HepG2 (cell line): ENCODE data around the gene TOMM22. TPM values are rescaled to one million over a fixed set of nuclear protein-coding genes. Genes with fewer than 3 reads are reported as not detected.

Source experiments
- ARNT ChIP-seq: fragments of 450-650 bp; IDR thresholded peaks from 2 replicates; pipeline ENCODE4 v1.6.1; 2017
- ARNT2 ChIP-seq: sonication (generic); formaldehyde crosslinking; IDR thresholded peaks from 2 replicates; pipeline ENCODE4 v1.8.0; 2022; ENCODE audit warnings: mild to moderate bottlenecking, low read depth, missing genetic modification reagents, moderate library complexity
- CEBPG ChIP-seq: IDR thresholded peaks from 2 replicates; pipeline ENCODE4 v1.6.1; 2016
- ETV5 ChIP-seq: IDR thresholded peaks from 2 replicates; pipeline ENCODE4 v1.6.1; 2018; ENCODE audit warnings: missing biosample characterization, missing genetic modification reagents, inconsistent platforms, borderline replicate concordance
- MED1 ChIP-seq: sonication (generic); formaldehyde crosslinking; IDR thresholded peaks from 2 replicates; pipeline ENCODE4 v1.4.0; 2020; ENCODE audit warnings: missing genetic modification reagents
- MYNN ChIP-seq: sonication (generic); formaldehyde crosslinking; IDR thresholded peaks from 2 replicates; pipeline ENCODE4 v1.4.0; 2020; ENCODE audit warnings: mild to moderate bottlenecking, low read depth, missing genetic modification reagents
- NCOA2 ChIP-seq: sonication (generic); formaldehyde crosslinking; IDR thresholded peaks from 2 replicates; pipeline ENCODE4 v1.8.0; 2022; ENCODE audit warnings: inconsistent platforms
- NRL ChIP-seq: sonication (generic); formaldehyde crosslinking; IDR thresholded peaks from 2 replicates; pipeline ENCODE4 v1.5.0; 2020; ENCODE audit warnings: missing genetic modification reagents, mild to moderate bottlenecking, moderate library complexity, borderline replicate concordance
- PHF5A ChIP-seq: IDR thresholded peaks from one replicate; pipeline ENCODE4 v1.6.1; 2018; ENCODE audit warnings: low read depth, missing genetic modification reagents; ENCODE audit not compliant: unreplicated experiment
- POLR2AphosphoS2 ChIP-seq: IDR thresholded peaks from 2 replicates; pipeline ENCODE4 v1.6.1; 2011; ENCODE audit warnings: low read depth, low read length, improper control_type of control experiment
- PRPF4 ChIP-seq: fragments of 200-400 bp; formaldehyde crosslinking; IDR thresholded peaks from 2 replicates; pipeline ENCODE4 v1.6.1; 2016; ENCODE audit warnings: low read length, low read depth; ENCODE audit not compliant: poor library complexity, severe bottlenecking
- PTBP1 ChIP-seq: fragments of 200-400 bp; formaldehyde crosslinking; IDR thresholded peaks from 2 replicates; pipeline ENCODE4 v1.6.1; 2018; ENCODE audit warnings: low read length, low read depth; ENCODE audit not compliant: poor library complexity, severe bottlenecking
- RXRB ChIP-seq: IDR thresholded peaks from 2 replicates; pipeline ENCODE4 v1.6.1; 2016; ENCODE audit warnings: borderline replicate concordance, missing genetic modification reagents, missing compliant biosample characterization
- SAP130 ChIP-seq: IDR thresholded peaks from 2 replicates; pipeline ENCODE4 v1.6.1; 2016; ENCODE audit warnings: low read depth
- SMAD1 ChIP-seq: sonication (generic); formaldehyde crosslinking; IDR thresholded peaks from 2 replicates; pipeline ENCODE4 v1.4.0; 2020; ENCODE audit warnings: missing genetic modification reagents, low read depth, mild to moderate bottlenecking, borderline replicate concordance
- TAF15 ChIP-seq: fragments of 200-400 bp; formaldehyde crosslinking; IDR thresholded peaks from one replicate; pipeline ENCODE4 v1.6.1; 2018; ENCODE audit warnings: mild to moderate bottlenecking, low read depth, low read length; ENCODE audit not compliant: poor library complexity, severe bottlenecking
- ZBTB3 ChIP-seq: sonication (generic); formaldehyde crosslinking; IDR thresholded peaks from 2 replicates; pipeline ENCODE4 v1.4.0; 2020; ENCODE audit warnings: low read depth, mild to moderate bottlenecking, moderate library complexity, missing genetic modification reagents, borderline replicate concordance
- ZFP82 ChIP-seq: sonication (generic); formaldehyde crosslinking; IDR thresholded peaks from 2 replicates; pipeline ENCODE4 v1.5.1; 2020; ENCODE audit warnings: mild to moderate bottlenecking, missing genetic modification reagents, borderline replicate concordance
- ZNF292 ChIP-seq: sonication (generic); formaldehyde crosslinking; IDR thresholded peaks from 2 replicates; pipeline ENCODE4 v1.8.1; 2022; ENCODE audit warnings: mild to moderate bottlenecking, low read depth, missing genetic modification reagents, borderline replicate concordance
- ZNF709 ChIP-seq: sonication (generic); formaldehyde crosslinking; IDR thresholded peaks from 2 replicates; pipeline ENCODE4 v1.5.0; 2020; ENCODE audit warnings: mild to moderate bottlenecking, missing genetic modification reagents
- polyA plus RNA-seq, 8 experiments: library from polyadenylated mRNA; depleted of rRNA in 3 of 8; stranded (reverse) in 7 of 8; unstranded in 1 of 8; fragments of >200 nt; fragmentation: Illumina TruSeq in 4 of 8; extraction: Trizol in 4 of 8; gene quantifications; 2 replicates each; pipeline versions ENCODE4 v1.2.1 to v1.2.3, GENCODE V29; 2011 to 2016; ENCODE audit warnings: low read depth in 4 of 8, missing spikeins in 1 of 8, mixed read lengths in 1 of 8; ENCODE audit not compliant: insufficient read depth in 1 of 8
- total RNA-seq, 5 experiments: library from RNA; depleted of rRNA; stranded (reverse); fragments of >200 nt; fragmentation: Illumina TruSeq; extraction: Trizol; gene quantifications; 2 replicates each; pipeline ENCODE4 v1.2.3, GENCODE V29; 2016; ENCODE audit warnings: low read depth in 1 of 5
- TF ChIP-seq, protein P1 (sequence below): sonication (generic); formaldehyde crosslinking; IDR thresholded peaks from 2 replicates; pipeline ENCODE4 v1.5.1; 2020; ENCODE audit warnings: missing genetic modification reagents, mild to moderate bottlenecking, borderline replicate concordance
- TF ChIP-seq, protein P2 (sequence below): sonication (generic); formaldehyde crosslinking; IDR thresholded peaks from 2 replicates; pipeline ENCODE4 v1.5.0; 2020; ENCODE audit warnings: missing genetic modification reagents, mild to moderate bottlenecking, borderline replicate concordance
- TF ChIP-seq, protein P3 (sequence below): IDR thresholded peaks from 2 replicates; pipeline ENCODE4 v1.6.1; 2012; ENCODE audit warnings: low read length, improper control_type of control experiment

The TOMM22 gene
- total and polyA plus RNA-seq, 2 of the 13 experiments (the other 11 are each of a cell fraction or from before 2014, with no cell fraction given), result 46.9 to 118 TPM

DNA sequence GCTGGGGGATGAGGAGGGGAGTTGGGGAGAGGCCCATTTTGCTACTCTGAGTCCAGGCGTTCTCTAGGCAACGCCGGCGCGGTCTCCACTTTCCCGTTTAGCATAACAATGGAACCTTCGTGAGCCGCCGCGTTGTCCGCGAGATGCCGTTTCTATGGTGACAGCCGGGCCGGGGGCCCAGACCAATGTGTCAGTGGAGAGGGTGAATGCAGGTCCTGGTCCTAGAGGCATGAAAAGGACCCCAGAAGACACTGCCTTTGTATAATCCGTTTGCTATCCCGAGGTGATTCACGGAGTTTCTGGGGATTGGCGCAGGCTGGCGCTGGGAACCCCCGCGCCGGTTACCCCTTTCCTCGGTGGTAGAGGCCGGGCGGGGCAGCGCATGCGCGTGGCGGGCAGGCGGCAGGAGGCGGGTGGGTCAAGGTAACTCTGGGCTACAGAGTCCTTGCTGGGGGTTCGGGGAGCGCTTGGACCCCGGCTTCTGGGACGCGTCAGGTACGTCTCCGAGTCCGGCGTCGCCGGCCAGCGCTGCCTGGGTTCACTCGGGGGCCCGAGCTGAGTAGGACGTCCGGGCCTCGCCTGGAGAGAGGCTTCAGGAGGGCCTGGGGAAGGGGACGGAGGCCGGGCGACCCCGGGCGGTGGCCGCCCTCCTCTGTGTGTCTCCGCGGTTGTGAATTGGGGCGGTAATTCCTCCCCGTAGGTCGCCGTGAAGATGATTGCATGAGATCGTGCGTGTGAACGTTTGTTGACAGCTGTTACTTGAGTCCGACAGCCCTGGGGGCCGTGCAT lies 25.3 kb upstream of the TOMM22 start, which contains the start of the genes CBY1 and FAM227A (continued):
- TF ChIP-seq ZNF292 (no peak; the same call in 1 of the 2 replicates), SMAD1 (CRISPR knock-in tag) (no peak), PTBP1 (no peak), ARNT (no peak), RXRB (CRISPR knock-in tag) (peak; percentile 37; the same call in 1 of the 2 replicates), CEBPG (no peak), NRL (no peak), ZBTB3 (no peak), ZNF709 (CRISPR knock-in tag) (peak; percentile 82; the same call in 1 of the 2 replicates), MYNN (CRISPR knock-in tag) (no peak), TAF15 (no peak), PHF5A (CRISPR knock-in tag) (no peak), SAP130 (CRISPR knock-in tag) (peak; percentile 90), ARNT2 (CRISPR knock-in tag) (peak; percentile 59), ETV5 (CRISPR knock-in tag) (no peak), POLR2AphosphoS2 (no peak), ZFP82 (CRISPR knock-in tag) (no peak), PRPF4 (no peak), MED1 (CRISPR knock-in tag) (no peak; the same call in 1 of the 2 replicates), NCOA2 (CRISPR knock-in tag) (no peak)
- TF ChIP-seq, protein P1, sequence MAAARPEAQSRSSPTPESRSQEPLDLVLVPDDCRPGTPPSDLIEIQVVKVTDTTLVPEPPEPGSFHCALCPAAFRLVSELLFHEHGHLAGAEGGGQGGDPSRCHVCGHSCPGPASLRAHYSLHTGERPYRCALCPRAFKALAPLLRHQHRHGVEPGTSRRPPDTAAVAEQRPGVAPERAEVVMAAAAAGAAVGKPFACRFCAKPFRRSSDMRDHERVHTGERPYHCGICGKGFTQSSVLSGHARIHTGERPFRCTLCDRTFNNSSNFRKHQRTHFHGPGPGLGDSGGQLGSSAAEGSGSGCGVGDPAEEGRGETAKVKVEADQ (CRISPR knock-in tag), result peak; percentile 81; the same call in 1 of the 2 replicates
- TF ChIP-seq, protein P2, sequence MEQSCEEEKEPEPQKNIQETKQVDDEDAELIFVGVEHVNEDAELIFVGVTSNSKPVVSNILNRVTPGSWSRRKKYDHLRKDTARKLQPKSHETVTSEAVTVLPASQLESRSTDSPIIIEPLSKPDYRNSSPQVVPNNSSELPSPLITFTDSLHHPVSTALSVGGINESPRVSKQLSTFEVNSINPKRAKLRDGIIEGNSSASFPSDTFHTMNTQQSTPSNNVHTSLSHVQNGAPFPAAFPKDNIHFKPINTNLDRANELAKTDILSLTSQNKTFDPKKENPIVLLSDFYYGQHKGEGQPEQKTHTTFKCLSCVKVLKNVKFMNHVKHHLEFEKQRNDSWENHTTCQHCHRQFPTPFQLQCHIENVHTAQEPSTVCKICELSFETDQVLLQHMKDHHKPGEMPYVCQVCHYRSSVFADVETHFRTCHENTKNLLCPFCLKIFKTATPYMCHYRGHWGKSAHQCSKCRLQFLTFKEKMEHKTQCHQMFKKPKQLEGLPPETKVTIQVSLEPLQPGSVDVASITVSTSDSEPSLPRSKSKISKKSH, result peak; percentile 54; the same call in 1 of the 2 replicates
- TF ChIP-seq, protein P3, sequence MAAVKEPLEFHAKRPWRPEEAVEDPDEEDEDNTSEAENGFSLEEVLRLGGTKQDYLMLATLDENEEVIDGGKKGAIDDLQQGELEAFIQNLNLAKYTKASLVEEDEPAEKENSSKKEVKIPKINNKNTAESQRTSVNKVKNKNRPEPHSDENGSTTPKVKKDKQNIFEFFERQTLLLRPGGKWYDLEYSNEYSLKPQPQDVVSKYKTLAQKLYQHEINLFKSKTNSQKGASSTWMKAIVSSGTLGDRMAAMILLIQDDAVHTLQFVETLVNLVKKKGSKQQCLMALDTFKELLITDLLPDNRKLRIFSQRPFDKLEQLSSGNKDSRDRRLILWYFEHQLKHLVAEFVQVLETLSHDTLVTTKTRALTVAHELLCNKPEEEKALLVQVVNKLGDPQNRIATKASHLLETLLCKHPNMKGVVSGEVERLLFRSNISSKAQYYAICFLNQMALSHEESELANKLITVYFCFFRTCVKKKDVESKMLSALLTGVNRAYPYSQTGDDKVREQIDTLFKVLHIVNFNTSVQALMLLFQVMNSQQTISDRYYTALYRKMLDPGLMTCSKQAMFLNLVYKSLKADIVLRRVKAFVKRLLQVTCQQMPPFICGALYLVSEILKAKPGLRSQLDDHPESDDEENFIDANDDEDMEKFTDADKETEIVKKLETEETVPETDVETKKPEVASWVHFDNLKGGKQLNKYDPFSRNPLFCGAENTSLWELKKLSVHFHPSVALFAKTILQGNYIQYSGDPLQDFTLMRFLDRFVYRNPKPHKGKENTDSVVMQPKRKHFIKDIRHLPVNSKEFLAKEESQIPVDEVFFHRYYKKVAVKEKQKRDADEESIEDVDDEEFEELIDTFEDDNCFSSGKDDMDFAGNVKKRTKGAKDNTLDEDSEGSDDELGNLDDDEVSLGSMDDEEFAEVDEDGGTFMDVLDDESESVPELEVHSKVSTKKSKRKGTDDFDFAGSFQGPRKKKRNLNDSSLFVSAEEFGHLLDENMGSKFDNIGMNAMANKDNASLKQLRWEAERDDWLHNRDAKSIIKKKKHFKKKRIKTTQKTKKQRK, result no peak
